ENCODE data around the gene ABCA13.

The ABCA13 gene

GRCh38 chr7:48506569-48506968 is 335.3 kb downstream of the ABCA13 start:
- DNase-seq (ENCODE audit: low read depth in 1 of 2, low spot score in 1 of 2) = no peak

- DNase-seq (ENCODE audit: low read depth in 1 of 2, low spot score in 1 of 2) = no peak
Observed at GRCh38 chr7:48511080-48511479, 339.8 kb downstream of the ABCA13 start.

GRCh38 chr7:48512892-48513291 is 341.6 kb downstream of the ABCA13 start:
- no peak for DNase-seq (ENCODE audit: low read depth in 1 of 2, low spot score in 1 of 2)

GRCh38 chr7:48515171-48515570 is 343.9 kb downstream of the ABCA13 start:
- DNase-seq (ENCODE audit: low read depth in 1 of 2, low spot score in 1 of 2) = no peak

GRCh38 chr7:48518092-48518491 is 346.8 kb downstream of the ABCA13 start:
- DNase-seq (ENCODE audit: low read depth in 1 of 2, low spot score in 1 of 2) = no peak

GRCh38 chr7:48522692-48523091 is 351.4 kb downstream of the ABCA13 start:
- no peak for DNase-seq (ENCODE audit: low read depth in 1 of 2, low spot score in 1 of 2)

GRCh38 chr7:48525736-48526732 is 354.8 kb downstream of the ABCA13 start:
- no peak for DNase-seq (ENCODE audit: low read depth in 1 of 2, low spot score in 1 of 2)

- DNase-seq (ENCODE audit: low read depth in 1 of 2, low spot score in 1 of 2) = no peak
Observed at GRCh38 chr7:48528646-48529045, 357.4 kb downstream of the ABCA13 start.

- DNase-seq (ENCODE audit: low read depth in 1 of 2, low spot score in 1 of 2) = no peak
Observed at GRCh38 chr7:48537561-48537960, 366.3 kb downstream of the ABCA13 start.

- no peak for DNase-seq (ENCODE audit: low read depth in 1 of 2, low spot score in 1 of 2)
Observed at GRCh38 chr7:48540746-48541145, 369.5 kb downstream of the ABCA13 start.

GRCh38 chr7:48548667-48549066 is 377.4 kb downstream of the ABCA13 start:
- no peak for DNase-seq (ENCODE audit: low read depth in 1 of 2, low spot score in 1 of 2)

GRCh38 chr7:48551652-48552051 is 380.4 kb downstream of the ABCA13 start:
- DNase-seq (ENCODE audit: low read depth in 1 of 2, low spot score in 1 of 2) = no peak

GRCh38 chr7:48563334-48563733 is 392.1 kb downstream of the ABCA13 start:
- DNase-seq (ENCODE audit: low read depth in 1 of 2, low spot score in 1 of 2) = no peak

GRCh38 chr7:48575516-48575915 is 404.3 kb downstream of the ABCA13 start:
- DNase-seq (ENCODE audit: low read depth in 1 of 2, low spot score in 1 of 2) = no peak

- DNase-seq (ENCODE audit: low read depth in 1 of 2, low spot score in 1 of 2) = no peak
Observed at GRCh38 chr7:48587475-48587874, 416.2 kb downstream of the ABCA13 start.

- no peak for DNase-seq (ENCODE audit: low read depth in 1 of 2, low spot score in 1 of 2)
Observed at GRCh38 chr7:48594349-48594748, 423.1 kb downstream of the ABCA13 start.

- DNase-seq (ENCODE audit: low read depth in 1 of 2, low spot score in 1 of 2) = no peak
Observed at GRCh38 chr7:48595756-48596155, 424.5 kb downstream of the ABCA13 start.

- DNase-seq (ENCODE audit: low read depth in 1 of 2, low spot score in 1 of 2) = no peak
Observed at GRCh38 chr7:48610705-48611104, 439.4 kb downstream of the ABCA13 start.

- DNase-seq (ENCODE audit: low read depth in 1 of 2, low spot score in 1 of 2) = no peak
Observed at GRCh38 chr7:48611993-48612392, 440.7 kb downstream of the ABCA13 start.

GRCh38 chr7:48617508-48617907 is 446.2 kb downstream of the ABCA13 start:
- no peak for DNase-seq (ENCODE audit: low read depth in 1 of 2, low spot score in 1 of 2)

- no peak for DNase-seq (ENCODE audit: low read depth in 1 of 2, low spot score in 1 of 2)
Observed at GRCh38 chr7:48617993-48618392, 446.7 kb downstream of the ABCA13 start.

- DNase-seq (ENCODE audit: low read depth in 1 of 2, low spot score in 1 of 2) = no peak
Observed at GRCh38 chr7:48621076-48621475, 449.8 kb downstream of the ABCA13 start.

- no peak for DNase-seq (ENCODE audit: low read depth in 1 of 2, low spot score in 1 of 2)
Observed at GRCh38 chr7:48627164-48627563, 455.9 kb downstream of the ABCA13 start.
